Activated naive CD4-positive, alpha-beta T cell treated with anti-CD3 and anti-CD28 coated beads, Interleukin-2, amount 50 U/mL, for 24 hours (primary cell): ENCODE measurements around the gene FAM131C.
"Not testable (repeated sequence)": the region's sequence is repeated elsewhere in the genome, so short reads cannot be mapped to it uniquely, and the experiment has no call there.

ENCODE experiments used
- H3K27ac Mint-ChIP-seq: one replicate; pipeline ENCODE4 v1.8.0; 2021; ENCODE audit warnings: mild to moderate bottlenecking, mixed read lengths
- H3K27me3 Mint-ChIP-seq: one replicate; pipeline ENCODE4 v1.8.0; 2021; ENCODE audit warnings: mixed read lengths
- H3K36me3 Mint-ChIP-seq: one replicate; pipeline ENCODE4 v1.8.0; 2021; ENCODE audit warnings: mixed read lengths
- H3K4me1 Mint-ChIP-seq: one replicate; pipeline ENCODE4 v1.8.0; 2021; ENCODE audit warnings: mixed read lengths
- H3K4me3 Mint-ChIP-seq: one replicate; pipeline ENCODE4 v1.8.0; 2021; ENCODE audit warnings: mild to moderate bottlenecking, mixed read lengths
- H3K9me3 Mint-ChIP-seq: one replicate; pipeline ENCODE4 v1.8.0; 2021; ENCODE audit warnings: mixed read lengths

FAM131C gene

GRCh38 chr1:16072616-16073484, 601 bp downstream of the FAM131C start:
- H3K4me1 Mint-ChIP-seq, result peaks cover 15% of the 10 kb centered on the region
- H3K27me3 Mint-ChIP-seq, result peaks cover 7% of the 10 kb centered on the region
- no peak overlapping the region for H3K4me3 Mint-ChIP-seq
- H3K36me3 Mint-ChIP-seq, result no peaks in the 10 kb centered on the region
- H3K9me3 Mint-ChIP-seq, result no peaks in the 10 kb centered on the region
- H3K27ac Mint-ChIP-seq, result no peak overlapping the region

DNA sequence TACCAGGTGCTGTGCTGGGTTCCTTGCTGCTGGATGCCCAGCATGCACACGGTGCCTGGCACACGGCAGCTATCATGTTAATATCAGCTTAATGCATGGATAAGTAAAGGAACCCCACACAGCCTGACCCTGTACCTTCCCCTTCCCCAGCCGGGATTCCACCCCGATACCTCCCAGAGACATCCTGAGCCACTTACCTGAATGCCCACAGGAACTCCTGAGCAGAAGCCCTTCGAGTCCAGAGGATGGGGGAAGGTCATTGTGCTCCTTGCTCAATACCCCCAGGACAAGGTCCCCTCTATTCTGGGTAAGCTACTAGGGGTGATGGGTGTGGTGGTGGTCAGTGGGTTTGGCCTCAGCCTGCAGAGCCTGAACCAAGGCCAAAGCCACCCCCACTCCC, 1.4 kb downstream of the FAM131C start:
- peaks cover 15% of the 10 kb centered on the region for H3K4me1 Mint-ChIP-seq
- H3K4me3 Mint-ChIP-seq, result peak overlapping the region; percentile 3

GRCh38 chr1:16071614-16072013, 1.8 kb downstream of the FAM131C start:
- H3K36me3 Mint-ChIP-seq, result no peaks in the 10 kb centered on the region
- no peak overlapping the region for H3K27ac Mint-ChIP-seq
- H3K4me3 Mint-ChIP-seq, result peak overlapping the region; percentile 3
- H3K9me3 Mint-ChIP-seq, result no peaks in the 10 kb centered on the region
- H3K4me1 Mint-ChIP-seq, result peaks cover 15% of the 10 kb centered on the region
- peaks cover 7% of the 10 kb centered on the region for H3K27me3 Mint-ChIP-seq

More for the DNA sequence above, 1.4 kb downstream of the FAM131C start:
- Mint-ChIP-seq H3K27me3 (peaks cover 7% of the 10 kb centered on the region), H3K27ac (peak overlapping the region; percentile 30), H3K36me3 (no peaks in the 10 kb centered on the region), H3K9me3 (no peaks in the 10 kb centered on the region)

GRCh38 chr1:16070640-16071355, 2.7 kb downstream of the FAM131C start:
- H3K9me3 Mint-ChIP-seq, result no peaks in the 10 kb centered on the region
- peaks cover 7% of the 10 kb centered on the region for H3K27me3 Mint-ChIP-seq

GRCh38 chr1:16068356-16069270, 4.8 kb downstream of the FAM131C start:
- H3K4me1 Mint-ChIP-seq, result peaks cover 20% of the 10 kb centered on the region
- no peaks in the 10 kb centered on the region for H3K36me3 Mint-ChIP-seq
- no peak overlapping the region for H3K27ac Mint-ChIP-seq
- H3K9me3 Mint-ChIP-seq, result no peaks in the 10 kb centered on the region
- H3K4me3 Mint-ChIP-seq, result no peak overlapping the region
- no peaks in the 10 kb centered on the region for H3K27me3 Mint-ChIP-seq

More at GRCh38 chr1:16070640-16071355, 2.7 kb downstream of the FAM131C start:
- Mint-ChIP-seq H3K36me3 (no peaks in the 10 kb centered on the region), H3K4me1 (peaks cover 15% of the 10 kb centered on the region), H3K4me3 (no peak overlapping the region), H3K27ac (no peak overlapping the region)

- no peaks in the 10 kb centered on the region for H3K36me3 Mint-ChIP-seq
- H3K4me1 Mint-ChIP-seq, result peaks cover 20% of the 10 kb centered on the region
- H3K9me3 Mint-ChIP-seq, result no peaks in the 10 kb centered on the region
- no peaks in the 10 kb centered on the region for H3K27me3 Mint-ChIP-seq
- no peak overlapping the region for H3K4me3 Mint-ChIP-seq
- no peak overlapping the region for H3K27ac Mint-ChIP-seq
Measured at GRCh38 chr1:16067933-16068332, 5.5 kb downstream of the FAM131C start.

DNA sequence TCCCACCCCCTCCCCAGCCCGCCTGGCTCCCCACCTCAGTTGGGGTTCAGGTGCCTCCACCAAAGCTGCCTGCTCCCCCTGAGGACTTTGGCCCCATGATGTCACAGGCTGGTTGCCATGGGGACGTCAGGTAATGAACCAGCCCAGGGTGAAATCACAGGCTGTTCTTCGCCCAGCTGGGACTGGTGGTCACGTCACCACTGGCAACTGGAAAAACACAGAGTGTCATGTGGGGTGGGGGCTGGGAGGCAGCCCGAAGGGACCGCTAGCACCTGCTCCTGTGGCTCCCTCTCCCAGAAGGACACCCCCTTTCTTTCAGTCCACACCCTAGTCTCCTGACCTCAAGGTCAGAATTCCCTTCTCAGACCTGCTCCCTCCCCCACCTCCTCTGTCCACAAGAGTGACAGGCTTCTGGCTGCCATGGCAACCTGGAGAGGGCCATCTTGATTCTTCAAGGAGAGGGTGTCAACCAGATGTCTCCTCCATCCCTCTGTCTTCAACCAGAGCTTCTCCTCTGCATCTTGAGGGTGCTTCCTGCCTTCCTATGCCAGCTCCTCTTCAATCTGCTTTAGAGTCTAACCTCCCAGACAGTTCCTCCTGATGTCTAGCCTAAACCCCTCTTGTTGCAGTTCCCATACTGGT, 6.2 kb downstream of the FAM131C start:
- no peak overlapping the region for H3K4me3 Mint-ChIP-seq
- no peaks in the 10 kb centered on the region for H3K36me3 Mint-ChIP-seq
- H3K27ac Mint-ChIP-seq, result no peak overlapping the region
- peaks cover 20% of the 10 kb centered on the region for H3K4me1 Mint-ChIP-seq
- no peaks in the 10 kb centered on the region for H3K27me3 Mint-ChIP-seq
- H3K9me3 Mint-ChIP-seq, result no peaks in the 10 kb centered on the region

DNA sequence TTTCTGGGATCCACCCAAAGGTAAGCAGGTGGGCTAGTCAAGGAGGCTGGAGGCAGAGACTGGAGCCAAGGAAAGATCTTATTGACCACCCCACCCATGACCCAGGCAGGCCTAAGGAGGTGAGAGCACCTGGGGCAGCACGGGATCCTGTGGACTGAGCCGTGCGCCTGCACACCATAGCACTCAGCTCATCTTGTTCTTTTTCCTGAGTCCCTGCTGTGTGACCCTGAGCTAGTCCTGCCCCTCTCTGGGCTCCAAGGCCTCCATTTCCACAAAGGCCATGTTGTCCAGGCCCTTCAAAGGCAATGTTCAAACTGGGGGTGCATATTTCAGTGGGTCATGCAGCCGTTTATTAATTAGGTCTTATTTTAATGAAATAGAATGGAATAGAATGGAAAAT, 7.2 kb downstream of the FAM131C start:
- H3K4me3 Mint-ChIP-seq, result no peak overlapping the region
- no peaks in the 10 kb centered on the region for H3K36me3 Mint-ChIP-seq
- H3K4me1 Mint-ChIP-seq, result peaks cover 20% of the 10 kb centered on the region
- no peak overlapping the region for H3K27ac Mint-ChIP-seq
- H3K27me3 Mint-ChIP-seq, result no peaks in the 10 kb centered on the region
- no peaks in the 10 kb centered on the region for H3K9me3 Mint-ChIP-seq

DNA sequence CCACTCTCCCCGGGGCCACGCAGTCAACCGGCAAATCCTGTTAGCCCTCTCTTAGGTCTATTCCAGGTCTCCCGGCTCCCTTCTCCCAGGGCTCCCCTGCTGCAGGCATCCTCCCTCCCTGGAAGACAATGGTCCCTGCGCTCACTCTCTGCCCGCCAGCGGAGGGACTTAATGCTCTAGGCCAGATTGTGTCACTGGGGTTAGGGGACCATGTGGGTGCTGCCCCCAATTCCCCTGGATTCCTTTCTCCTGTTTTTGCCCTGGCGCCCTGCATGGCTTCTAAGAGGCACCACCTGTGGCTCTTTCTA, 8.2 kb downstream of the FAM131C start:
- H3K27ac Mint-ChIP-seq, result no peak overlapping the region
- H3K9me3 Mint-ChIP-seq, result no peaks in the 10 kb centered on the region
- peaks cover 18% of the 10 kb centered on the region for H3K4me1 Mint-ChIP-seq
- H3K27me3 Mint-ChIP-seq, result no peaks in the 10 kb centered on the region
- no peaks in the 10 kb centered on the region for H3K36me3 Mint-ChIP-seq
- H3K4me3 Mint-ChIP-seq, result no peak overlapping the region

GRCh38 chr1:16064536-16065268, 8.7 kb downstream of the FAM131C start:
- H3K36me3 Mint-ChIP-seq, result no peaks in the 10 kb centered on the region
- H3K9me3 Mint-ChIP-seq, result no peaks in the 10 kb centered on the region
- H3K27ac Mint-ChIP-seq, result peak overlapping the region; percentile 10
- H3K27me3 Mint-ChIP-seq, result no peaks in the 10 kb centered on the region
- H3K4me3 Mint-ChIP-seq, result no peak overlapping the region
- H3K4me1 Mint-ChIP-seq, result peaks cover 14% of the 10 kb centered on the region

DNA sequence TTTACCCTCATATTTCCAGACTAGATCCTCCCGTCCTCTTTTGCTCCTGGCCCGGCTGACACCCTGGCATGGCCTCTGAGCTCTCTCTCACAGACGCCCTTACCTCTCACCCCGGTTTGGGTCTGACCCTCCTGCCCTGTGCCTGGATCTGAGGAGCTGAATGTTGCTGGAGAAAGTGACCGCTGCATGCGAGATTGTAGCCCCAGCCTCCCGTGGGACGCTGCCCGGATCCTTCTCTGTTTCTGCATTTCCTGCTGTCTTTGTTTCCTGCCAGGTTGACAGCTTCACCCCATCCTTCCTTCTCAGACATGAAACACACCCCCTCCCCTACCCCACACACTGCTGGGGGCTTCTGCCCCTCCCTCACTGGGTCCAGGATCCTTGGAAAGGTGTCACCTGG, 9.5 kb downstream of the FAM131C start:
- no peaks in the 10 kb centered on the region for H3K36me3 Mint-ChIP-seq
- no peak overlapping the region for H3K4me3 Mint-ChIP-seq
- H3K27ac Mint-ChIP-seq, result no peak overlapping the region
- H3K27me3 Mint-ChIP-seq, result no peaks in the 10 kb centered on the region
- no peaks in the 10 kb centered on the region for H3K9me3 Mint-ChIP-seq
- peaks cover 14% of the 10 kb centered on the region for H3K4me1 Mint-ChIP-seq

DNA sequence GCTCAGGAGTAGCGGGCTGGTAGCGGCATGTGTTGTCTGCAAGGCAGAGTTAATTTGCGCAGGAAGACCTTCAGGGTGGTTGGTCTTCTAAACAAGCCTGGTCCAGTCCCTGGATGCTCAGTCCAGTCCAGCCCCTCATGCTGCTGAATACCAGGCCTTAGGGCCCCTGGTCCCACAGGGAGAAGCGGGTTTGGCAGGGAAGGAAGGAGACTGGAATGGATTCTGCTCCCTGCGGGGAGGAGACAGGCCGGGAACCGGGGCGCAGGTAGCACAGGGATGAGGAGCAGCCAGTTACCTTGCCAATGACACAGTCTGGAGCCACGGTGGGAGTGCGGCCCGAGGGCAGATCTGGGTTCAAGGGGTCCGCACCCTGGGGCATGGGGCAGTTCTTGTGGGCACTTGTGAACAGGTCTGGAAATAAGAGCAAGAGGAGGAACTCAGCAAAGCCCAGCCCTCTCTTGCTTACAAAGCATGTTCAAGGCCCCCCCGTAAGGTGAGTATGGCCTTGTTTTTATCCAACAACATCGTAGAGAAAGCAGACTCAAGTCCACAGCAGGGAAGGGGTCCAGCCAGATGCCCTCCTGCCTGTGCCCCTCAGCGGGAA, 10.1 kb downstream of the FAM131C start:
- Mint-ChIP-seq H3K4me3 (no peak overlapping the region), H3K27ac (no peak overlapping the region), H3K27me3 (no peaks in the 10 kb centered on the region), H3K9me3 (no peaks in the 10 kb centered on the region), H3K36me3 (no peaks in the 10 kb centered on the region), H3K4me1 (peaks cover 14% of the 10 kb centered on the region)

GRCh38 chr1:16062687-16063075, 10.8 kb downstream of the FAM131C start:
- not testable (repeated sequence) for H3K9me3 Mint-ChIP-seq

GRCh38 chr1:16061989-16062686, 11.3 kb downstream of the FAM131C start:
- H3K4me3 Mint-ChIP-seq, H3K9me3 Mint-ChIP-seq, H3K27me3 Mint-ChIP-seq, H3K36me3 Mint-ChIP-seq, H3K27ac Mint-ChIP-seq: not testable (repeated sequence)
- H3K4me1 Mint-ChIP-seq, result peaks cover 14% of the 10 kb centered on the region

More at GRCh38 chr1:16062687-16063075, 10.8 kb downstream of the FAM131C start:
- peaks cover 14% of the 10 kb centered on the region for H3K4me1 Mint-ChIP-seq
- H3K27ac Mint-ChIP-seq, H3K27me3 Mint-ChIP-seq, H3K4me3 Mint-ChIP-seq, H3K36me3 Mint-ChIP-seq: not testable (repeated sequence)
